HG03378 (cell line): ENCODE data around the gene CRAT.

Experiments used
- ATAC-seq: cut with Tn5 transposase; IDR thresholded peaks from one replicate; pipeline ENCODE4 v1.9.1; 2021; ENCODE audit warnings: mild to moderate bottlenecking, moderate library complexity; ENCODE audit not compliant: unreplicated experiment

Gene CRAT

GRCh38 chr9:129110740-129111527, at the start of gene CRAT, which contains the start of gene PTPA:
TSS of gene CRAT (minus strand) at chr9:129110793. CDS start at chr9:129110509, 284 bp downstream.
TSS of gene PTPA (plus strand) at chr9:129111415. CDS start at chr9:129111601, 186 bp downstream.
- peak; percentile 50 for ATAC-seq

DNA sequence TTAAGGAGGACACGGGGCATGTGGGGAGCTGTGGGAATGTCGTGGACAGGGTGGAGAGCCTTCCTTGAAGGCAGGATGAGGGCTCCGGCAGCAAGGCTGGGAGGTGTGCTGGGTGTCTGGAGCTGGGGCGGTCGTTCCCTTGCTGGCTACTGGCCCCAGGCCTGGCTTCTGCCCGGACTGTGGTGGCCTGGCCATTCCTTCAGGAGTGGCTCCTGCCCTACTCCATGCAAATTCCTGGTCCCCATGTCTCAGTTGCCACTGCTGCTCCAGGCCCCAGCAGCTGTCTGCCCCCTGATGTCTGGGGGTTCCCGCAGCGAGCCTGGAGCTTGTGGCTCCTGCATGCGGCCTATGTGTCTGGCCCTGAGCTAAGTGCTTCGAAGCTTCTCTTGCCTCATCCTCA, 45.6 kb upstream of the CRAT start:
- no peak for ATAC-seq

GRCh38 chr9:129154866-129155477, 44.4 kb upstream of the CRAT start:
- ATAC-seq: no peak

DNA sequence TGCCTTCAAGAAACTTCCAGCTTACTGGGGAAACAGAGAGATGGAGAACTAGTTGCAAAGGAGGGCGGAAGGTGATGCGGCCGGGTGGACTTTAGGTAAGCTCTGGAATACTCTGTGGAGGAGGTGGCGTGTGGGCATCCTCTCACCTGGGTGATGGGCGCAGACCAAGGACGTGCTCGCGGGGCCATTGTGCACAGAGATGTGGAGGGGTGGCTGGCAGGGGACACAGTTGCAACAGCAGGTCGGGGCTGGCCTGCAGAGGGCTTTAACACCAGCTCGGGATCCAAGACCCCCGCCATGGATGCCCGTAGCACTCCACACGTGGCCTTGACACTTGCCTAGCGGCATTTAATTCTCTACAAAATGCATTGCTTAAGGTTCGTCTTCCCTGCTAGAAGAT, 40.9 kb upstream of the CRAT start:
- no peak for ATAC-seq

GRCh38 chr9:129150672-129151211, 40.1 kb upstream of the CRAT start:
- no peak for ATAC-seq

GRCh38 chr9:129150122-129150521, 39.5 kb upstream of the CRAT start:
- ATAC-seq: no peak

DNA sequence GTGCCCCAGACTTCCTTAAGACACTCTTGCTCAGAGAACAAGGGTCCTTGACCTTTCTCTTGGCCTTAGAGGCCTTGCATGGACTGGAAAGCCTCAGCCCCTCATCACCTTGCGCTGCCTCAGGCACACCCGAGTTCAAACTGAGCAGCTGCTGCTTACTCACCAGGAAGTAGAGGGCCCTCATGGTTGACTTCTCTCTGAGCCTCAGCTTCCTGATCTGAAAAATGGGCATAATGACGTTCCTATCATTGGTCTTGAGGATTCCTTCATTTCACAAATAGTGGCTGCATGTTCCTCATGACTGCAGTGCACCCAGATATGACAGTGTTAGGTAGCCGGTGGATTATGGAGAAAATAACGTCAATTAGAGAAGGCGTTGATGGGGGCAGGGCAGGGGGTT, 38.8 kb upstream of the CRAT start:
- no peak for ATAC-seq

GRCh38 chr9:129148463-129149204, 38.0 kb upstream of the CRAT start:
- ATAC-seq: no peak

DNA sequence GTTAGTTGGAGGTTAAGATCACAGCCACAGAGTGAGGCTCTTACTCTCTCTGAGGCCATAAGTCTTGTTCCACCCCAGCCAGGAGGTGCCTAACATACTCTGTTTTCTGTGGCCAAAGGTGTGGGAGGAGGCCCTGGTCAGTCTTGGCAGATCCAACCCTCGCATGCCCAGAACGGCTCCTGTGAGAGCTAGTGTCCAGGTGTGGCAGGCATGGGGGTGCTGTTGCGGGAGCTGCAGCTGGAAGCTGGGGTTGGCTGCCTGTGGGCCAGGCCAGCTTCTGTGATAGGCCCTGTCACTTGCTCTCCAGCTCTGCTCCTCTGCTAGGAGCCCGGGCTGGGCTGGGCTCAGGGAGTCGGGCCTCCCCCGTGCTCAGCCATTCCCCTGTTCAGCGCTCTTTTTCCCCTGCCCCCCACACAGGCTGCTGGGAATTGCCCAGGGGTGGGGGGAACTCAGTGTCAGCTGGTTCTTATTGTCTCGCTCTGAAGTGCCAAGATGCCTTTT, 35.9 kb upstream of the CRAT start:
- ATAC-seq: no peak

DNA sequence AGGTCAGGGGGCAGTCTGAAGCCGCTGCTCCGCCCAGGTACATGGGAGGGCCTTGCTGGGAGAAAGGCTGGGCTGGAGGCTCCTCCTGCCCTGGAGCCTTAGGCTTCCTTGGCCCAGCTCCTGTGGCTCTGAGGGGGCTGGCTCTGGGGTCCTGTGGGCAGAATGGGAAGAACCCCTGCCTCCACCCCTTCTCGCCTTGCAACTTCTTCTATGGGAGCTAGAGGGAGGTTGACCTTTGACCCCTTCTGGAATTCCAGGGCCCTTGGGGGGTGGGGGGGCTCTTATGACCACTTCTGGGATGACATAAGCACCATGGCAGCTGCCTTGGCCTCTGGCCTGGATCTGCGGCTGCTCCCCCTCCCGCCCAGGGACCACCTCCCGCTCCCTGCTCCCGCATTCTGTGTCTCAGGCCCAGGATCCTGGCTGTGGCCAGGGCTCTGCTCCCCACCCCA, 35.3 kb upstream of the CRAT start:
- no peak for ATAC-seq

DNA sequence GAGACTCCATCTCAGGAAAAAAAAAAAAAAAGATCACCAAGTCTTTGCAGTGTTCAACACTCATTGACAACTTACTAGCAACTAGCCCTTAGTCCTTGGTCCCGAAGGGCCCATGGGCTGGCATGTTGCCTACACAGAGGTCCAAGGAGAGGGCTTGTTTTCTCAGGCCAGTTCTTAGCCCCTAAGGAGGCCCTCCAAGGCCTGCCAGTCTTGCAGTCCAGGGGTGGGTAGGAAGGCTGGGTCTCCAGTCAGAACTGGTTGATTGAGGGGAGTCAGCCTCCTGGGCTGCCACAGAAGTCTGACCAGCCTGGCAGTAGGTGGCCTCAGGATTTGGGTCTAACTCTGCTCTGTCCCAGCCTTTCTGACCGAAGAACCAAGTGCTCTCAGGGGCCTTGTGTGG, 34.7 kb upstream of the CRAT start:
- no peak for ATAC-seq

DNA sequence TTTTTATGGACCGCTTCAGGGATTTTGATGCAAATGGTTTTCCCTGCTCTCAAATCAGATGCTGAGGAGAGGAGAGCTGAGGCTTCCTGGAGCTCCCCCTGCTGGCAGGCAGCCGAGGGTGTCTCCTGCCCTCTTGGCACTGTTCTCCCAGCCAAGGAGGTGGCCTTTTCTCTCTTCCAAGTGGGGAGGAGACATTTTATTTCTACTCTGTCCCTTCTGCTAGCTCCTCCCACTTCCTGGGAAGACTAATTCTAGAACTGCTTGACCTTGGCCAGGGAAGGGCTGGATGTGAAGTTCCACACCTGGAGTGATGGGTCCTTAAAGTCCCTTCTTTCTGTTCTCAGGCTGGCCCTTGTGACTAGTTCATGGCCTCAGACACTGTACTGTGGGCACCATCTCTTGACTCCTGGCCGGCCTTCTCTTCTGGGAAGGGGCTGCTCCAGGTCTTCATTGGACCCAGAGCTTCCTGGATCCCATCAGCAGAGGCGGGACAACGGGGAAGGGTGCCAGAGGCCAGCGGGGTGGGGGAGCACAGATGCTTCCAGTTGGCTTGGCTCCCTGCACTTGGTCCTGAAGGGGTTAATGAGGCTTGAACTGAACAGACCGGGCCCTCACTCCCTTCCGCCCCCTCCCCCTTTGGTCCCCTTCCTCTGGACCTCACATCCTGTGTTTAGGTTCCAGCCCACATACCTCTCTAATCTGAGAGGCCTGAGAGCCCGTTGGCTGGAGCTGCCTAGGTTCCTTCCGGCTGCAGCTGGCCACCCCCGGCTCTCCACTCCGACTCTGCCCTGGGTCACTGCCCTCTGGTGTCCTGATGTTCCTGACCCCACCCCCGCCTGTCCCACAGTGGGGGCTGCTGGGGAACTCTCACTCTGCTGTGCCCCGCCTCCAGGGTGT, 32.7 kb upstream of the CRAT start:
- ATAC-seq: no peak

DNA sequence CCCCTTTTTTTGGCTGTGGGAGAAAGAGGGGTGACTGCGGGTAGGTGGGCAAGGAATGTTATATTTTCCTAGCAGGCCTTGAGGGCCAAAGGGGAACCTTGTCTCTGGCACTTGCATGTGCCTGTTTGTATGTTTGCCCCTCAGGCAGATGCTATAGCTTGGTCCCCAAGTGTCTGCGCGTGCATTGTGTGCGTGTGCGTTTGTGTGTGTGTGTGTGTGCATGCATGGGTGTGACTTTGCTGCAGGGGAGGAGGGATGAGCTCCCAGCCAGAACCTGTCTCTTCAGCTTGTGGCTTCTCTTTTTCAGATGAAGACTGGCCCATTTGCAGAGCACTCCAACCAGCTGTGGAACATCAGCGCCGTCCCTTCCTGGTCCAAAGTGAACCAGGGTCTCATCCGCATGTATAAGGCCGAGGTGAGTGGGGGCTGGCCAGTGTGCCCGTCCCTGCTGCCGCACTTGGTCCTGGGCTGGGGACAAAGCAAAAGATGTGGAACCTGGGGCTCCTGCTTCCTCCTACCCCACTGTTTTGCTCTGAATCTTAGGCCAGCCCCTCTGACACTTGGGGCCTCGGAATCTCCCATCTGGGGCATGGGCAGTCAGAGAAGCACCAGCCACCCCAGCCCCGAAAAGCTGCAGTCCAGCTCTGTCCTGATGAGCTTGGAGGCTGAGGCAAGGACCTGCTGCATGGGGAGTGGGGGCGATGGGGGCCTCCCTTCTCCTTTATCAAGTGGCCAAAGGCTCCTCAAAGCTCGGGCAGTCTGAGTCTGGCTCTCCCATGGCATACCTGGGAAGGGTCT, 31.7 kb upstream of the CRAT start:
- ATAC-seq: no peak

- no peak for ATAC-seq
Measured at GRCh38 chr9:129141066-129142041, 30.8 kb upstream of the CRAT start.

GRCh38 chr9:129140397-129141065, 29.9 kb upstream of the CRAT start:
- peak; percentile 14 for ATAC-seq

- peak; percentile 54 for ATAC-seq
Measured at GRCh38 chr9:129139993-129140396, 29.4 kb upstream of the CRAT start.

DNA sequence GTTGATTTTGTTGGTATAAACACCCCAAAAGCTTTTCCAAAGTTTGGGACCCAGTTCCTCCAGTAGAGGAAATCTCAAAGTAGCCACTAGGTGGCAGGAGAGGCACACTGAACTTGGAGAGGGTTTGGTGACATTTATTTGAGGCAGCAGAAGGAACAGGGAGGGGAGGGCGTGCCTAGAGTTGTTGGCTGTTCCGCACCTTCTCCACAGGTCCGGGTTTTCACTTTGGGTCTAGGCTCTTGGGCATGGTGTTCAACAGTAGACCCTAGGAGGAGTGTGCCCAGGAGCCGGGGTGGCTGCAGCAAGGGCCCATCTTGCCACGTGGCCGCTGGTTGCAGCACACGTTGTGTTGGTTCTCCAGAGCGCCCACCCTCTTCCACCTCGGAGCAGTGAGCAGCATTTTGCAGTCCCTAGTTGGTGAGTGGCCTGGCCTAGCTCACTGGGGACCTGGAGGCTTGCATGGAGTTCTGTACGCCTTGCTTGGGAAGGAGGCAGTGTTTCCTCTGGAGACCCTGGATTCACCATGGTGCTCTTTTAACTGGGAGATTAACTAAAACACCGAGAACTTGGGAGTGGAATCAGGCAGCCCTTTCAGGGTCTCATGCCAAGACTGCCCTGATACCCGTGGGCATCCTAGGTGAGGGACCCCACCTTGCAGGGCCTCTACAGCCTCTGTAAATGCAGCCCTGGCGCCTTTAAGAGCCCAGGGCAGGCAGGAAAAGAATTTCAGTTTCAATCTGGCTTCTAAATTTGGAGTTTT, 28.8 kb upstream of the CRAT start:
- ATAC-seq: peak; percentile 39
